IMR-90 (cell line): ENCODE data around the gene CACNA1D. TPM values are rescaled to one million over a fixed set of nuclear protein-coding genes. Genes with fewer than 3 reads are reported as not detected.

ENCODE experiments used
- ATAC-seq: fragments of 200-7000 bp; cut with Tn5 transposase; 2 replicates; pipeline ENCODE4 v1.9.1; 2020; ENCODE audit warnings: low read depth, mild to moderate bottlenecking, moderate library complexity
- BruUV-seq: library from RNA; stranded (reverse); fragments of 400-500 nt; replicated peaks from 2 replicates; lab custom pipeline; 2021; lab: Mats Ljungman, UMichigan
- CTCF ChIA-PET: fragments of 300-600 bp; formaldehyde crosslinking; extraction: SDS; loops from one replicate; lab custom pipeline; 2021; ENCODE audit warnings: antibody characterized with exemption; lab: Yijun Ruan, JAX
- POLR2A ChIA-PET: fragments of 300-600 bp; sonication (Branson Sonifier 250); formaldehyde crosslinking; loops from one replicate; lab custom pipeline; 2022; ENCODE audit warnings: antibody characterized with exemption; ENCODE audit not compliant: unreplicated experiment; lab: Charles Lee
- DNase-seq: peaks from one replicate; pipeline ENCODE4 v3.0.0; 2013
- H2AFZ ChIP-seq: replicated peaks from 2 replicates; pipeline ENCODE3; 2013; ENCODE audit warnings: low read length, mild to moderate bottlenecking; ENCODE audit not compliant: poor library complexity
- H2AK5ac ChIP-seq: 2 replicates; pipeline ENCODE4 v1.6.1; 2013; ENCODE audit warnings: low read depth, low read length, inconsistent platforms
- H2AK9ac ChIP-seq: replicated peaks from 2 replicates; pipeline ENCODE3; 2013; ENCODE audit warnings: mild to moderate bottlenecking, low read depth, low read length, moderate library complexity; ENCODE audit not compliant: poor library complexity
- H2BK120ac ChIP-seq: 2 replicates; pipeline ENCODE4 v1.6.1; 2013; ENCODE audit warnings: low read depth, low read length, inconsistent platforms
- H2BK15ac ChIP-seq: 3 replicates; pipeline ENCODE4 v1.6.1; 2013; ENCODE audit warnings: low read depth, low read length, inconsistent platforms
- H2BK20ac ChIP-seq: 2 replicates; pipeline ENCODE4 v1.6.1; 2013; ENCODE audit warnings: low read depth, mild to moderate bottlenecking, inconsistent platforms, low read length, moderate library complexity
- H2BK5ac ChIP-seq: 2 replicates; pipeline ENCODE4 v1.6.1; 2013; ENCODE audit warnings: mild to moderate bottlenecking, low read depth, low read length, inconsistent platforms; ENCODE audit not compliant: poor library complexity, severe bottlenecking
- H3K14ac ChIP-seq: replicated peaks from 2 replicates; pipeline ENCODE4 v1.6.1; 2013; ENCODE audit warnings: low read depth, low read length, inconsistent platforms
- H3K18ac ChIP-seq: 2 replicates; pipeline ENCODE4 v1.6.1; 2013; ENCODE audit warnings: low read depth, low read length, control low read depth
- H3K23ac ChIP-seq: 2 replicates; pipeline ENCODE4 v1.6.1; 2013; ENCODE audit warnings: low read depth, low read length, inconsistent platforms
- H3K27ac ChIP-seq: 2 replicates; pipeline ENCODE4 v1.5.1; 2013; ENCODE audit warnings: mild to moderate bottlenecking, control low read depth, low read length; ENCODE audit not compliant: insufficient read depth
- H3K27me3 ChIP-seq: 2 replicates; pipeline ENCODE4 v1.6.1; 2013; ENCODE audit warnings: low read length; ENCODE audit not compliant: control insufficient read depth, insufficient read depth
- H3K36me3 ChIP-seq: 2 replicates; pipeline ENCODE4 v1.6.1; 2013; ENCODE audit warnings: low read length, mixed read lengths; ENCODE audit not compliant: control insufficient read depth, insufficient read depth
- H3K4ac ChIP-seq: 2 replicates; pipeline ENCODE4 v1.6.1; 2013; ENCODE audit warnings: low read depth, low read length, inconsistent platforms
- H3K4me1 ChIP-seq: 2 replicates; pipeline ENCODE4 v1.6.1; 2013; ENCODE audit warnings: low read length, mixed read lengths; ENCODE audit not compliant: control insufficient read depth, insufficient read depth
- H3K4me2 ChIP-seq: 2 replicates; pipeline ENCODE4 v1.6.1; 2013; ENCODE audit warnings: low read depth, mild to moderate bottlenecking, control low read depth, low read length, moderate library complexity
- H3K4me3 ChIP-seq: 2 replicates; pipeline ENCODE4 v1.5.1; 2013; ENCODE audit warnings: low read depth, mild to moderate bottlenecking, control low read depth, low read length, moderate library complexity; ENCODE audit not compliant: insufficient read depth
- H3K56ac ChIP-seq: 2 replicates; pipeline ENCODE4 v1.6.1; 2013; ENCODE audit warnings: low read length, inconsistent platforms; ENCODE audit not compliant: insufficient read depth; ENCODE audit errors: extremely low read depth
- H3K79me1 ChIP-seq, 2 experiments: 2 replicates each; pipeline ENCODE4 v1.6.1; 2013; ENCODE audit warnings: low read length in 2 of 2, inconsistent platforms in 1 of 2, low read depth in 1 of 2
- H3K9ac ChIP-seq: 2 replicates; pipeline ENCODE4 v1.6.1; 2013; ENCODE audit warnings: low read depth, low read length, control low read depth
- H3K9me1 ChIP-seq: 2 replicates; pipeline ENCODE4 v1.6.1; 2013; ENCODE audit warnings: low read length, inconsistent platforms; ENCODE audit not compliant: insufficient read depth
- H3K9me3 ChIP-seq: 2 replicates; pipeline ENCODE4 v1.6.1; 2013; ENCODE audit warnings: low read length; ENCODE audit not compliant: control insufficient read depth, insufficient read depth
- H4K20me1 ChIP-seq: 2 replicates; pipeline ENCODE4 v1.6.1; 2013; ENCODE audit warnings: low read length, inconsistent platforms; ENCODE audit not compliant: insufficient read depth
- H4K5ac ChIP-seq: 2 replicates; pipeline ENCODE4 v1.6.1; 2013; ENCODE audit warnings: mild to moderate bottlenecking, low read depth, low read length, control low read depth
- H4K8ac ChIP-seq, 2 experiments: 2 replicates each; pipeline ENCODE4 v1.6.1; 2013; ENCODE audit warnings: low read depth in 2 of 2, low read length in 2 of 2, control low read depth in 1 of 2, inconsistent platforms in 1 of 2
- H4K91ac ChIP-seq: 2 replicates; pipeline ENCODE4 v1.6.1; 2013; ENCODE audit warnings: low read depth, low read length, inconsistent platforms; ENCODE audit not compliant: insufficient read depth
- BHLHE40 ChIP-seq: fragments of 150-350 bp; IDR thresholded peaks from 2 replicates; pipeline ENCODE4 v1.6.1; 2016; ENCODE audit warnings: mild to moderate bottlenecking, low read depth, low read length
- MAZ ChIP-seq: IDR thresholded peaks from 2 replicates; pipeline ENCODE4 v1.6.1; 2012; ENCODE audit warnings: low read depth, mild to moderate bottlenecking, low read length, improper control_type of control experiment, moderate library complexity, borderline replicate concordance
- WGBS, 2 experiments: methylation state at CpG; one replicate each; pipeline versions ENCODE4 v1.1.5 to v1.1.7; 2013; ENCODE audit warnings: missing lambda C conversion rate in 2 of 2; ENCODE audit not compliant: insufficient read length in 1 of 2; ENCODE audit errors: extremely low coverage in 2 of 2; 5-methylcytosine and 5-hydroxymethylcytosine counted together
- dilution Hi-C: fragments of 300-500 bp; cut with HindIII; formaldehyde crosslinking; loops from one replicate; pipeline ENCODE4 v1.14.3; 2018; ENCODE audit warnings: low sequenced_read_pairs; ENCODE audit not compliant: unreplicated experiment
- in situ Hi-C: fragments of 300-500 bp; cut with MboI; formaldehyde crosslinking; loops from 3 replicates; pipeline ENCODE4 v1.14.3; 2019; ENCODE audit warnings: low sequenced_read_pairs, inconsistent platforms, mixed read lengths
- intact Hi-C: fragments of 100-400 bp; cut with micrococcal nuclease; formaldehyde crosslinking; loops from 2 replicates; pipeline ENCODE4 v1.10.0; 2022
- polyA plus RNA-seq, 3 experiments: library from polyadenylated mRNA; depleted of rRNA; stranded (reverse); fragments of >200 nt; gene quantifications; 2 replicates each; pipeline ENCODE4 v1.2.3, GENCODE V29; 2012; ENCODE audit warnings: low replicate concordance in 1 of 3
- total RNA-seq: library from RNA; depleted of rRNA; stranded (reverse); fragments of >200 nt; gene quantifications from 2 replicates; pipeline ENCODE4 v1.2.3, GENCODE V29; 2012
- TF ChIP-seq, protein P1 (sequence below): fragments of 150-350 bp; IDR thresholded peaks from 2 replicates; pipeline ENCODE4 v1.6.1; 2017; ENCODE audit warnings: mild to moderate bottlenecking, antibody characterized with exemption, low read length, low read depth

Gene CACNA1D
- total and polyA plus RNA-seq, 2 of the 4 experiments (the other 2 are of a cell fraction), result 0.07 TPM; not detected in 1

DNA sequence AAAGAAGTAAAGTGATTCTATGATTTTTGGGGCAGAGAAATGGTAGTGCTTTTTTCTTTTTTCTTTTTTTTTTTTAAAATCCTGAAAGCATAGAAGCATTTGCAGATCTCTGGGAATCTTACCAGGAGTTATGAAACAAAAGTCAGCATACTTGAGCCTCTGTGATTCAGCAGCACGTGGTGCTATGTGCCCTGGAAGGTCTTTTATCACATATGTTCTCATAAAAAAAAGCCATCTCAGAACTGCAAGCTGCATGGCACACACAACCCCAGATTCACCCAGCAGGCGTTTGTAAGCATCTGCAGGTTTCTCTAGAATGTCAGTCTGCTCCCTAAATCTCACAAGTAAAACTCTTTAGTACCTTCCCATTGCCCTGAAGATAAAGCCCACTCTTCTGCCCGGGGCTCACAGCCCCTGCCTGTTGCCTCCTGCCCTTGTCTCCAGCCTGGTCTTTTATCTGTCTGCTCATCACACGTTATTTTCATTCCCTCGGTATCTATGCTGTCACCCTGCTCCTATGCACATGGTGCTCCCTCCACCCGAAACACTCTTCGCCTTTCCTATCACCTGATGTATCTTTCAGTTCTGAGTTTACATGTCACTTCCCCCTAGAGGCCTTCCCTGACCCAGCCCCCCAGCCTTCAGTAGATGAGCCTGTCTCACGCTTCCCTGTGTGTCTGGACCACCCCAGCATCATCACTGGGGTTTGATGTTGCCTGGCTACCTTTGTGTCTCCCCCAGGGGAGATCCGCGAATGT, 279.4 kb downstream of the CACNA1D start:
- no TSS peak for BruUV-seq
- peak overlapping the region; percentile 58; the same call in 1 of the 2 replicates for H4K5ac ChIP-seq
- TF ChIP-seq, protein P1, sequence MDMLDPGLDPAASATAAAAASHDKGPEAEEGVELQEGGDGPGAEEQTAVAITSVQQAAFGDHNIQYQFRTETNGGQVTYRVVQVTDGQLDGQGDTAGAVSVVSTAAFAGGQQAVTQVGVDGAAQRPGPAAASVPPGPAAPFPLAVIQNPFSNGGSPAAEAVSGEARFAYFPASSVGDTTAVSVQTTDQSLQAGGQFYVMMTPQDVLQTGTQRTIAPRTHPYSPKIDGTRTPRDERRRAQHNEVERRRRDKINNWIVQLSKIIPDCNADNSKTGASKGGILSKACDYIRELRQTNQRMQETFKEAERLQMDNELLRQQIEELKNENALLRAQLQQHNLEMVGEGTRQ, result peak; percentile 92
- TF ChIP-seq BHLHE40 (peak; percentile 68), MAZ (no peak)
- no peaks in the 10 kb centered on the region for H3K9me3 ChIP-seq
- ChIA-PET POLR2A (no interaction called here), CTCF (interaction anchor here (0.6 kb wide), 1 partner anchor 508 kb away, joined by 5 read pairs; no protein-coding TSS in a partner anchor)
- H3K36me3 ChIP-seq, result no peaks in the 10 kb centered on the region
- peak; percentile 82 for ATAC-seq
- H3K14ac ChIP-seq, result no peak overlapping the region
- no peak overlapping the region for H4K91ac ChIP-seq
- H3K4me1 ChIP-seq, result peaks cover 17% of the 10 kb centered on the region; the same call in 1 of the 2 replicates
- H2BK15ac ChIP-seq, result no peak overlapping the region
- H2AK9ac ChIP-seq, result peak overlapping the region; percentile 9
- H3K18ac ChIP-seq, result peak overlapping the region; percentile 63; the same call in 1 of the 2 replicates
- no peaks in the 10 kb centered on the region for H3K79me1 ChIP-seq
- no peaks in the 10 kb centered on the region for H4K20me1 ChIP-seq
- peaks cover 14% of the 10 kb centered on the region; the same call in 1 of the 2 replicates for H3K27me3 ChIP-seq
- in situ Hi-C loops, result no loop called here
- dilution Hi-C loops, result no loop called here
- H2BK5ac ChIP-seq, result no peak overlapping the region
- DNase-seq, result peak; percentile 89
- H3K27ac ChIP-seq, result peak overlapping the region; percentile 82; the same call in 1 of the 2 replicates
- no peak overlapping the region; the same call in 1 of the 2 replicates for H2BK20ac ChIP-seq
- H3K4me3 ChIP-seq, result no peak overlapping the region
- intact Hi-C loops, result no loop called here
- H2AFZ ChIP-seq, result peak overlapping the region; percentile 13
- no peak overlapping the region for H3K23ac ChIP-seq
- H4K8ac ChIP-seq, result no peak overlapping the region
- H3K56ac ChIP-seq, result no peak overlapping the region
- no peak overlapping the region for H2BK120ac ChIP-seq
- H3K4me2 ChIP-seq, result peak overlapping the region; percentile 42; the same call in 1 of the 2 replicates
- no peaks in the 10 kb centered on the region for H3K9me1 ChIP-seq
- 55% methylated on average over 4 of the region's 10 CpGs; no CpG with 5 or more reads in 1 of the 2 experiments for WGBS, 2 experiments
- H2AK5ac ChIP-seq, result no peak overlapping the region
- H3K4ac ChIP-seq, result no peak overlapping the region
- H3K9ac ChIP-seq, result no peak overlapping the region
